ENCODE data around the gene LYPD5.

The LYPD5 gene

DNA sequence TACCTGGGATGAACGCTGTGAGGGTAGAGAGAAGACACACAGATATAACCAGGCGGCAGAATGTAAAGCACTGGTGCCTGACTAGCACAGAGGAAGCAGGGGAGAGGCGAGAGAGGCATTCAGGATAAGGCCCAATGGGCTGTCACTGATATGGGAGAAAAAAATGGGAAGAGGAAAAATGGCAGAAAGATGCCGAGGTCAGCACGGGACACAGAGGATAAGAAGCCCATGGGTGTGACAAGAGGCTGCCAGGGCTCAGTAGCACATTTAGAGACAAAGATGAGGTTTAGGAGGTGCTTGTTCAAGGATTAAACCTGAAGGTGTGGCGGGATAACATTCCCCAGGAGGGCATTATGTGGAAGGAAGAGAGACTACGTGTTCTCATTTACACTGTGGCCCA, 53.1 kb downstream of the LYPD5 start:
- Histone ChIP-seq H4K20me1 (ENCODE audit: insufficient read depth, low read length) (no peaks in the 10 kb centered on the region), H3K27me3 (ENCODE audit: insufficient read depth, low read length) (no peaks in the 10 kb centered on the region), H3K9me2 (ENCODE audit: low read depth, low read length) (no peaks in the 10 kb centered on the region), H3K4me1 (ENCODE audit: insufficient read depth, low read length, severe bottlenecking) (peaks cover 31% of the 10 kb centered on the region), H3K79me2 (ENCODE audit: insufficient read depth, low read length) (no peaks in the 10 kb centered on the region), H3K36me3 (ENCODE audit: insufficient read depth, low read length) (peaks cover 69% of the 10 kb centered on the region), H3K9ac (ENCODE audit: low read length) (no peak overlapping the region; the same call in 1 of the 2 replicates), H3K27ac (ENCODE audit: low read depth, low read length, poor library complexity, severe bottlenecking) (no peak overlapping the region), H3K4me3 (ENCODE audit: low read depth, low read length, poor library complexity, severe bottlenecking) (no peak overlapping the region), H3F3A (ENCODE audit: insufficient read depth, low read length) (no peaks in the 10 kb centered on the region), H2AFZ (ENCODE audit: low read length) (no peak overlapping the region), H3K9me3 (ENCODE audit: low read length) (no peaks in the 10 kb centered on the region), H3K4me2 (ENCODE audit: low read length) (no peak overlapping the region)
- TF ChIP-seq, protein P1, sequence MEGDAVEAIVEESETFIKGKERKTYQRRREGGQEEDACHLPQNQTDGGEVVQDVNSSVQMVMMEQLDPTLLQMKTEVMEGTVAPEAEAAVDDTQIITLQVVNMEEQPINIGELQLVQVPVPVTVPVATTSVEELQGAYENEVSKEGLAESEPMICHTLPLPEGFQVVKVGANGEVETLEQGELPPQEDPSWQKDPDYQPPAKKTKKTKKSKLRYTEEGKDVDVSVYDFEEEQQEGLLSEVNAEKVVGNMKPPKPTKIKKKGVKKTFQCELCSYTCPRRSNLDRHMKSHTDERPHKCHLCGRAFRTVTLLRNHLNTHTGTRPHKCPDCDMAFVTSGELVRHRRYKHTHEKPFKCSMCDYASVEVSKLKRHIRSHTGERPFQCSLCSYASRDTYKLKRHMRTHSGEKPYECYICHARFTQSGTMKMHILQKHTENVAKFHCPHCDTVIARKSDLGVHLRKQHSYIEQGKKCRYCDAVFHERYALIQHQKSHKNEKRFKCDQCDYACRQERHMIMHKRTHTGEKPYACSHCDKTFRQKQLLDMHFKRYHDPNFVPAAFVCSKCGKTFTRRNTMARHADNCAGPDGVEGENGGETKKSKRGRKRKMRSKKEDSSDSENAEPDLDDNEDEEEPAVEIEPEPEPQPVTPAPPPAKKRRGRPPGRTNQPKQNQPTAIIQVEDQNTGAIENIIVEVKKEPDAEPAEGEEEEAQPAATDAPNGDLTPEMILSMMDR (IDR thresholded peaks at IDR 0.05; ENCODE audit: low read length), result no peak
- no peak for TF ChIP-seq EZH2 (IDR thresholded peaks at IDR 0.05; ENCODE audit: borderline replicate concordance, low read length)

DNA sequence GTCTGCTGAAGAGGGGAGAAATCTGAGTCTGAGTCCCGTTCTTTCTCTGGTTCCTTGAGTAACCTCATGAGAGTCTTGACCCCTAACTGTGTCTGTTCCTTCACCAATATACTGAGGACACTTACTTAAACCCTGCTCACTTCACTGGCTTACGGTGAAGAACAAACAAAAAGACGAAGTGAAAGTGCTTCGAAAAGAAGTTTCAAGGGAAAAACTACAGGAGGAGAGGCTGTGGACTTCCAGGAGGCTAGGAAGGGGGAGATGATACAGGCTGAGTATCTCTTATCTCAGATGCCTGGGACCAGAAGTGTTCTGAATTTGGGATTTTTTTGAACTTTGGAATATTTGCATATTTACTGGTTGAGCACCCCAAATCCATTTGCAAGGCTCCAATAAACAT, 53.6 kb downstream of the LYPD5 start:
- Histone ChIP-seq H3K4me1 (ENCODE audit: insufficient read depth, low read length, severe bottlenecking) (peaks cover 26% of the 10 kb centered on the region), H3K27me3 (ENCODE audit: insufficient read depth, low read length) (no peaks in the 10 kb centered on the region), H2AFZ (ENCODE audit: low read length) (no peak overlapping the region), H4K20me1 (ENCODE audit: insufficient read depth, low read length) (no peaks in the 10 kb centered on the region), H3F3A (ENCODE audit: insufficient read depth, low read length) (no peaks in the 10 kb centered on the region), H3K79me2 (ENCODE audit: insufficient read depth, low read length) (no peaks in the 10 kb centered on the region), H3K27ac (ENCODE audit: low read depth, low read length, poor library complexity, severe bottlenecking) (peak overlapping the region; percentile 23), H3K9me2 (ENCODE audit: low read depth, low read length) (no peaks in the 10 kb centered on the region), H3K9ac (ENCODE audit: low read length) (no peak overlapping the region; the same call in 1 of the 2 replicates), H3K4me3 (ENCODE audit: low read depth, low read length, poor library complexity, severe bottlenecking) (no peak overlapping the region), H3K9me3 (ENCODE audit: low read length) (no peaks in the 10 kb centered on the region), H3K4me2 (ENCODE audit: low read length) (no peak overlapping the region), H3K36me3 (ENCODE audit: insufficient read depth, low read length) (peaks cover 74% of the 10 kb centered on the region)
- TF ChIP-seq, protein P1 (IDR thresholded peaks at IDR 0.05; ENCODE audit: low read length), result no peak
- TF ChIP-seq EZH2 (IDR thresholded peaks at IDR 0.05; ENCODE audit: borderline replicate concordance, low read length), result no peak

DNA sequence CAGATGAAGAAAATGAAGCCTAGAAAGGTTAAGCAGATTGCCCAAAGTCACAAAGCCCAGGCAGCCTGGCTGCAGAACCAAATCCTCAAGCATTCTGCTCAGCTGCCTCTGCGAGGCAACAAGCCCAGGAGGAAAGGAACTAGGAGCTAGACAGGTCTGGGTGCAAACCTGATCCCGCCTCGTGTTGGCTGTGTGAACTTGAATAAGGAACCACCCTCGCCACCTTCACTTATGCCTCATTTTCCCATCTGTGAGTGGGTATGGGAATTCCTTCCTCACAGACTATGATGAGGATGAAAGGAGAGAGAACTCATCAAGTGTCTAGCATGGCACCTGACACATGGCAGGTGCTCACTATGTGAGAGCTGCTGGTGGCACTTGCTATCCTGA, 54.0 kb downstream of the LYPD5 start:
- Histone ChIP-seq H3K9ac (ENCODE audit: low read length) (no peak overlapping the region; the same call in 1 of the 2 replicates), H3K9me3 (ENCODE audit: low read length) (no peaks in the 10 kb centered on the region), H3K27ac (ENCODE audit: low read depth, low read length, poor library complexity, severe bottlenecking) (peak overlapping the region; percentile 23), H3K27me3 (ENCODE audit: insufficient read depth, low read length) (no peaks in the 10 kb centered on the region), H3K4me1 (ENCODE audit: insufficient read depth, low read length, severe bottlenecking) (peaks cover 22% of the 10 kb centered on the region), H3F3A (ENCODE audit: insufficient read depth, low read length) (no peaks in the 10 kb centered on the region), H3K36me3 (ENCODE audit: insufficient read depth, low read length) (peaks cover 79% of the 10 kb centered on the region), H3K79me2 (ENCODE audit: insufficient read depth, low read length) (no peaks in the 10 kb centered on the region), H3K9me2 (ENCODE audit: low read depth, low read length) (no peaks in the 10 kb centered on the region), H4K20me1 (ENCODE audit: insufficient read depth, low read length) (no peaks in the 10 kb centered on the region), H3K4me3 (ENCODE audit: low read depth, low read length, poor library complexity, severe bottlenecking) (no peak overlapping the region), H2AFZ (ENCODE audit: low read length) (no peak overlapping the region), H3K4me2 (ENCODE audit: low read length) (no peak overlapping the region)
- no peak for TF ChIP-seq EZH2 (IDR thresholded peaks at IDR 0.05; ENCODE audit: borderline replicate concordance, low read length)
- TF ChIP-seq, protein P1 (IDR thresholded peaks at IDR 0.05; ENCODE audit: low read length), result no peak
